ENCODE measurements around the gene HRH1.

- TF ChIP-seq CTCF (IDR thresholded peaks at IDR 0.05) (no peak), POLR2A (IDR thresholded peaks at IDR 0.05) (no peak)
Measured at GRCh38 chr3:11206316-11206715, 52.0 kb downstream of the HRH1 start.

Measured in ovary (tissue), 3 donors.